Femur (tissue), 1 donor: ENCODE measurements around the gene ONECUT3.
A peak's percentile ranks its signal among the peaks of the same experiment; 100 is the strongest.

Experiments
- DNase-seq: peaks from one replicate; pipeline ENCODE4 v3.0.0-alpha.2; 2017

ONECUT3 gene

DNA sequence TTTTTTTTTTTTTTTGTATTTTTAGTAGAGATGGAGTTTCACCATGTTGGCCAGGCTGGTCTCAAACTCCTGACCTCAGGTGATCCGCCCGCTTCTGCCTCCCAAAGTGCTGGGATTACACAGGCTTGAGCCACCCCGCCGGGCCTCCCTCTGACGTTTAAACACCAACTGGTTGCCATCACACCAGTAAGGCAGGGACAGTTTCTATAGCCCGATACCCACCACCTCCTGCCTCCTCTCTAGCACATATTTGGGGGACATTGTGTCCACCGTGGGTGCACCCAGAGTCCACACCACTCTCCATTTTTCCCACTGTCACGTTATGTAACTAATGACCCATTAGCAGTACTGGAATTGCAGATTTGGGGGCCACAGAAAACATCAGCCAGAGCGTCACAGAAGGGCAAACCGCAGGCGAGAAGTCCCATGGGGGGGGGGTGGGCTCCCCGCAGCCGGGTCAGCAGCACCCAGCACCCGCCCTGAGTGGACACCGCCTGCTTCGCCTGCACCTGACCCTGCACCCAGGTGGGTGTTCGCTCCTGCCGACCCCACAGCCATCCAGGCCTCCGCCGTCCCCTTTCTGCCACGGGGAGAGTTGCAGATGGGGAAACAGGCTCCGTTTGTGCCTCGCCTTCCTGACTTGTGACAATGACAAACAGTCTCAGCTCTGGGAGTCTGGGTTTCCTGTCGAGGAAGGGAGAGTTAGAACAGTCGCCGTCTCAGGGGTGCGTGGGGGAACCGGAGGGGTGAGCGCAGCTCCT, 3.6 kb downstream of the ONECUT3 start:
- no peak for DNase-seq

DNA sequence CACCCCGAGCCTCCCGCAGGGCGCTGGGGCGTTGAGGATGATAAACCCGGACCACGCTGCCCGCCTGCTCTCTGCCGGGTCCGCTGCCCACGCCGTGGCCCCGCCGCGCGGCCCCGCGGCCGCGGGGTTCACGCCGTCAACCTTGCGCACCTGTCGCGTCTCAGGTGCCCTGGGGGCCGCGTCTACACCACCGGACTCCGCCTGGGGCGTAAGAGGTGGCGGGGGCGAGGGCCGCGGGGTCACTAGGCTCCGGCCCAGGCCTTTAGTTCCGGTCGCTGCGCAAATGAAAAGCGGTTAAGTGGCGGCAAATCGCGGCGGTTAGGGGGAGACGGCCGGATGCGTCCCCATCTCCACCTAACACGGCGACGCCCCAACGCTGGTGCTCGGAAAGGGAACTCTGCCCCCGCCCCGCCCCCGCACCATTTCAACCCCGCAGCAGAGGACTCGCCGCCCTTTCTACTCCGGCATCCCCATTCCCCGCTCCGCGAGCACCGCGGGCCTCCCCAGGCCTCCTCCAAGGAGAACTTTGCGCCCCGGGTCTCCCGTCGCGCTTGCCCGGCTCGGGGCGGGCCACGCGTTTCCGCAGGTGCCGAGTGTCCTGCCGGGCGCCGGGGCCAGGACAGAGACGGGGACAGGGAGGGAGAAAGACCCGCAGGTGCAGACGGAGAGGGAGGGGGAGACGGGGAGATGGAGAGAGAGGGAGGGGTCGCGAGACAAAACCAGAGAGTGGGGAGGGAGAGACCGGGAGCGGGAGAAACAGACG, 4.3 kb downstream of the ONECUT3 start:
- DNase-seq: no peak

DNA sequence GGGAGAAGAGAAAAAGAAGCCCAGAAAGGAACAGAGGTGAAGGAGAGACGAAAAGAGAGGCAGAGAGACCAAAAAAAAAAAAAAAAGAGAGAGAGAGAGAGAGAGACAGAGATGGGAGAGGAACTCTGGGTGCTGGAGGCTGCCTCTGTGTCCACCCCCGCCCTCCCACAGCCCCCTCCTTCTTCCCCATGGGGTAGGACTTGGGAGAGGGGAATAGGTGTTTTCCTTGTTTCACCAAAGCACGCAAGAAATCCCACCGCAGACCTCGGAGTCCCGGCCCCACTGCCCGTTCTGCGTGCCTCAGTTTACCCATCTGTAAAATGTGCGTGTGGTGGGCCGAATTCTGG, 4.9 kb downstream of the ONECUT3 start:
- DNase-seq: no peak

DNA sequence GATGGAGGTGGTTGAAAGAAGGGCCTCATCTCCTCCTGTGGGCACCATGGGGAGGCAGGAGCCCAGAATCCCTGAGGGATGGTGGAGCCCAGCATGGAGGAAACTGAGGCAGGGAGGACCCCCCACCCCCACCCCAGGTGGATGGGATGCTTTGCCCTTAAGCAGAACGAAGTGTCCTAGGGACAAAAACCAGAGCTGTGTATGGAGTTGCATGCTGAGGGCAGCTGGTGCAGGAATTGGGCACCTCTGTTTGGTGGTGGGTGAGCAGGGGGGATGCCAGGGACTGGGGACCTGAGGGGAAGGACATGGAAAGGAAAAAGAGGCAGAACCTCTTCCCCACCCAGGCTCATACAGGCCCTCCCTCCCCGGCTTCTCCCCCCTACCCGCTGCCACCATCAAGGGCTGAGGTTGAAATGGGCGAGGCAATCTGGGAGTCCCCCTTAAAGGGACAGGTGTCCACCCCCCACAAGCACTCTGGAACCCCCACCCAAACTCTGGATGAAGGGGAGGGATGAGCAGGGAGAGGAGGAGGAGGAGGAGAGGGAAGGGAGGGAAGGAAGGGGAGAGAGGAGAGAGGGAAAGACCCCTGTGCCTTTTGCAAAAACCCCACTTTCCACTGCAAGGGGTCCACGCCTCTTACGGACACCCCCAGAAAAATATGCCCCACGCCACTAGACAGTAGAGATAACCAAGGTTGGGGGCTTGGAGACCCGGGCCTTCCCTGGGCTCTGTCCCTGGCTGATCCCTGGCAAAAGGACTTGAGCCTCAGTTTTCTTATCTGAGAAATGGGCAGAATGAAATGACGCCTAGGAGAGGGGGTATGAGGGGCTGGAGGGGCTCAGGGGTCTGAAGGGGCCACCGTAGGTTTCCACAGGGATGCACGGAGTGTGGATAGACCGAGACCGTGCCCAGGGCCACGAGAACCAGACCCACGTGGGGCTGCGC, 5.9 kb downstream of the ONECUT3 start:
- DNase-seq: no peak

DNA sequence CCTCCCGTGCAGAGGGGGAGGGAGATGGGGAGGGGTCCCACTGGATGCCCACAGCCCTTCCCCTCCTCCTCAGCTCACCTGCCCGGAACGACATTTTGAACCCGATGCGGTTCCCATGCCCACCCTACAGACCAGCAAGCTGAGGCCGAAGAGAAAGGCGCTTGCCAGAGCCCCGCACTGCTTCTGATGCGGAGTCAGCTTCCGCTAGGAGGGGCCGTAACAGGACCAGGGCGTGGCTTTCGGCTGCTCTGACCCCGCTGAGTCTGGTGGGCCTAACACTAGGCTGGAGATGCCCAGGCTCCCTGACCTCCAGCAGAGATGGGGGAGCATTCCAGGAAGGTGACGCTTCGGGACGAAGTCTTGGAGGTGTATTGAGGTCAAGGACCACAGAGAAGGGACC, 6.7 kb downstream of the ONECUT3 start:
- DNase-seq: no peak

DNA sequence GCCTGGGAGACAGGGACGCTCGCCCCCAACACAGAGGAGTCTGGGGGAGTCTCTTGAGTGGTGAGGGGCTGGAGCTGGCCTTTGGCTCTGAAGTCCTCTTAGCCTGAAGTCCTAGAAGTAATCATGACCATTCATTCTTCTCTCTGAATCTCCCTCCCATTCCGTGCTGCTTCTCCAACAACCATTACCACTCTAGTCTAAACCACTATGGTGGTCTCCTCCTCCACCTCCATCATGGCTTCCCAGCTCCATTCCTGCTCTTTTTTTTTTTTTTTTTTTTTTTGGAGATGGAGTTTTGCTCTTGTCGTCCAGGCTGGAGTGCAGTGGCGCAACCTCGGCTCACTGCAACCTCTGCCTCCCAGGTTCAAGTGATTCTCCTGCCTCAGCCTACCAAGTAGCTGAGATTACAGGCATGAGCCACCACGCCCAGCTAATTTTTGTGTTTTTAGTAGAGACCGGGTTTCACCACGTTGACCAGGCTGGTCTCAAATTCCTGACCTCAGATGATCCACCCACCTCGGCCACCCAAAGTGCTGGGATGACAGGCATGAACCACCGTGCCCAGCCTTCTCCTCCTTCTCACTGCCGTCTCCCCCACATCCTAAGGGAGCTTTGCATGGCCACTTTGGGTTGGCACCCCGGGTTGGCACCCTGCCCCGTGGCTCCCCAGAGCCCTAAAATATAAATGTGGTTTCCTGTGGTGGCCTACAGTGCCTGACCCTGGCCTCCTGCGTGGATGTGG, 7.7 kb downstream of the ONECUT3 start:
- peak; percentile 41 for DNase-seq

DNA sequence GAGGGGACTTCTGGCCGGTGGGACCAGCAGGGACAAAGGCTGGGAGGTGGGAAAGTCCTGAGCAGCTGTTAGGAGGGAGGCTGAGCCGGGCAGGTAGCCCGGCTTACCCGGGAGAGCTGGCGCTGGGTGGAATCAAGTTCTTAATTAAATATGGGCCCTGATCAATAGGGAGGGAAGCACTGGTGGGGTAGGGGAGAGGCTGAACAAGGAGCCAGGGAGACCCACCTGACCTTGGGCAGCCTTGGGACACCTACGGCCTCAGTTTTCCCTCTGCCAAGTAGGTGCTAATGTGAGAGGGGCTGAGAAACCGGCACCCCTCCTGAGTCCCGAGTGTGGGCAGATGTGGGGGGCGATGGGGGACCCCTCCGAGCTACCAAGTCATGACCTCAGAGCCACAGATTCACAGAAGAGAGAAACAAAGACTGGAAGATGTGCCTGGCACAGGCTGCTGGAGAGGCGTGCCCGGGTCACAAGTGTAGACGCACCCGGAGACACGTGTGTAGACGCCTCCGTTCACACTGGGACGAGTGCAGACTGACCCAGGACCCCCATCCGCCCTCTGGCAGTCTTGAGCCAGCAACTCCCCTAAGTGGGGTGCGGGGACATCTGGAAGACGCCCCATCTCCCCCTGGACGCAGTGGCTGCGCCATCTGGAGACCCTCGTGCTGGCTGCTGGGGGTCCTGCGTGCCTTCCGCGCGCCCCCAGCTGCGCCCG, 8.4 kb downstream of the ONECUT3 start:
- DNase-seq: no peak

DNA sequence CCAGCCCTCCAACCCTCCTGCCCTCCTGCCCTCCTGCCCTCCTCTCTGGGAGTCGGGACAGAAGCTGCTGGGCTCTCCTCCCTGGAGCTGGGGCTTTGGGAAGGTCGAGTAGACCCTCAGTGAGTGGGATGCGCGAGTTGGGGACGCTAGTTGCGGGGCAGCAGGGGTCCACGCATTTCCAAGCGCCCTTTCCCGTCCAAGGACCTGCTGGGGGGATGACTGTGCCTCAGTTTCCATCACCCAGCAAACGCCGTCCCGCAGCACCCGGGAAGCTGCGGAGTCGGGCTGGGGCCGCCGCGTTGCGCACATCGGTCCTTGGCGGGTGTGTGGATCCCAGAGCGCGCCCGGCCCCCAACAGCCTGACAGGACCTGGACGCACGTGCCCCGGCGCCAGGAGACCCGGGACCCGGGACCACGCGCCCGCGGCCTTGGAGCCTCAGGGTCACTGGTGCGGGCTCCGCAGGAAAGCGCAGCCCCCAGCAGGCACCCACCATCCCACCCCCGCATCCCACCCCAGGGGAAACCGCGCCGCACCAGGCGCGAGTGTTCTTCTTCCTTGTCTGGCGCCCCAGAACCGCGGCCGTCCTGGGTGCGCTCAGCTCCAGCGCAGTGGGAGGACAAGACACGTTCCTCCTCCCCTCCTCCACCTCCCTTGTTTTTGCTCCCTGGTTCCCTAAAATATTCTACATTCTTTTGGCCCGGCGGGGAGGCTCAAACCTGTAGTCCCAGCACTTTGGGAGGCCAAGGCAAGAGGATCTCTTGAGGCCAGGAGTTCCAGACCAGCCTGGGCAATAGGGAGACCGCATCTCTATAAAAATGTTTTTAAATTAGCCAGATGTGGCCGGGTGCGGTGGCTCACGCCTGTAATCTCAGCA, 9.2 kb downstream of the ONECUT3 start:
- DNase-seq: no peak

DNA sequence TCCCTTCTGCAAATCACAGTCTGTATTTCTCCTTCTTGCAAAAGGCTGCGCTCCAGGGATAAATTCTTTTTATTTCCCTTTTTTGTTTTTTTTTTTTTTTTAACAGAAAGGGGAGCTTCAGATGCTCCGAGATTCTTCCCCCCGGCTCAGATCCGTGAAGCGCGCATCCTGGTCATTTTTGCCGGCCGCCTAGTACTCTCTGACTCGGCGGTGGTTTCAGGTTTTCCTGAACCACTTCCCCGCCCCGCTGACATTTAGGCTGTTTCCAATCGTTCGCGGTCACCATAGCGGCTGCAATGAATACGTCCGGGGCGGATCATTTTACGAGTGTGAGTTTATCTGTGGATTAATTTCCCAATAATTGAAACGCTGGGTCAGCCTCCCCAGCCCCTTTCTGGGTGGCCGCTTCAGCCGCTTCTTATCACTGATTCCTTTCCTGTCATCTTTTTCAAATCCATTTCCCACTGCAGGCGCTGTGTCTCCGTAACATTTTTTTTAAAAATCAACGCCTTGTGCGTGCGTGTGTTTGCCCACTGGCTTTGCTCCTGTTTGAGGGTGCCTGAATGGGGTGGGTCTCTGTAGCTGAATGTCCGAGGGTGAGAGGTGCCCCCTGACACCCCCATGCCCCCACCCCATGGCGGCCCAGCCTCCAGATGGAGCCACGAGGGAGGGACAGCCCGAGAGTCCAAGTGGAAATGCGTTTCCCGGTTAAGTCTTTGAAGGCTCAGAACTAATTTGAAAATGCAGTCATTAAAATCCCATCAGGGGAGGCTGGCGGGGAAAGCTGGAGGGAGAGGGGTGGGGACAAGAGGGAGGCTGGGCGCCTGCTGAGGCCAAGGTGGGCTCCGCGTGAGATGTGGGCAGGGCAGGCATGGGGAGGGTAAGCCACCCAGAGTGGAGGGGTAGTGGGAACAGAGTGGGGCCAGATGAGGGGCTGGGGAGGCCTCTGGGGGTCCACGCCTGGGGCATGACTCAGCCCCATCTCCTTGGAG, 10.6 kb downstream of the ONECUT3 start:
- DNase-seq: no peak

DNA sequence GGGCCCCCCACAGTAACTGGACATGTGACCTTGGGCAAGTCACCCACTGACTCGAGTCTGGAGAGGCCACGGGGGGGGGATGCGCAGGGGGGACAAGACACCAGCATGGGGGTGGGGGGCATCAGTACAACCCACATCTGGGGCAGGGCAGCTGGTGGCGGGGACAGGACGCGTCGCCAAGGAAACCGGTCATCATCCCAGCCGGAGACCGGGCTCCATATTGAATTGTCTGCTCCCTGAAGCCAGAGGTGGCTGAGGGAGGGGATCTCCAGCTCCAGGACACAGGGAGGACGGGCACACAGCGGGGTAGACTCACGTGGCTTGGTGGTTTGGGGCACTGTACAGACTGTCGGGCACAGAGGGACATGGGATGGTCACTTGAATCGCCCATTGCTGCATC, 11.4 kb downstream of the ONECUT3 start:
- DNase-seq: no peak

DNA sequence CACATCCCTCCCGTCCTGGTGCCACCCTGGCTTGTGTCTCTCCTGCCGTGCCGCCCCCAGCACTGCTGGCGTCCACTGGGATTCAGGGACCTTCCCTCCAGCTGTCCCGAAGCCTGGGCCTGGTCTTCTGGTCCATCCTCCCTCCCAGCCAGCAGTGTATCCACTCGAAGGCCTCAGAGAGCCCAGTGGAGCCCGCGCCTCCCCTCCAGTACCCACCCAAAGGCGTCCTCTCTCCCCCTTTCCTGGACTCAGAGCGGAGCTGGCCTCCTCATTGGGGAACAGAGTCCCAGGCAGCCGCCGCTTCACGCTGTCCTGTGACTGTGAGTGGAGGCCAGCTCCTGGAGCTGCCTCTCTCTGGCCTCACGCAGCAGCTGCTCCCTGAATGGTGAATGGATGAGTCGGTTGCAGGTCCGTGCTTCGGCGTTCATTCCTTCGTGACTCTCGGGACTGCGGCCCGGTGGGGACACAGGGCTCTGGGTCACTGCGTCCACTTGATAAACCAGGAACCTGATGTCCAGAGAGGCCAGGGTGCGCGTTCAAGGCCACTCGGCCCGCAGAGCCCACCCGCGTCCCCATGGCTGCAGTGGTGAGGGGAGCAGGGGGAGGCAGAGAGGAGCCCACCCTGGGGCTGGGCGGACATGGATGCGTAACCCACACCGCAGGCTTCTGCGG, 12.1 kb downstream of the ONECUT3 start:
- DNase-seq: no peak

DNA sequence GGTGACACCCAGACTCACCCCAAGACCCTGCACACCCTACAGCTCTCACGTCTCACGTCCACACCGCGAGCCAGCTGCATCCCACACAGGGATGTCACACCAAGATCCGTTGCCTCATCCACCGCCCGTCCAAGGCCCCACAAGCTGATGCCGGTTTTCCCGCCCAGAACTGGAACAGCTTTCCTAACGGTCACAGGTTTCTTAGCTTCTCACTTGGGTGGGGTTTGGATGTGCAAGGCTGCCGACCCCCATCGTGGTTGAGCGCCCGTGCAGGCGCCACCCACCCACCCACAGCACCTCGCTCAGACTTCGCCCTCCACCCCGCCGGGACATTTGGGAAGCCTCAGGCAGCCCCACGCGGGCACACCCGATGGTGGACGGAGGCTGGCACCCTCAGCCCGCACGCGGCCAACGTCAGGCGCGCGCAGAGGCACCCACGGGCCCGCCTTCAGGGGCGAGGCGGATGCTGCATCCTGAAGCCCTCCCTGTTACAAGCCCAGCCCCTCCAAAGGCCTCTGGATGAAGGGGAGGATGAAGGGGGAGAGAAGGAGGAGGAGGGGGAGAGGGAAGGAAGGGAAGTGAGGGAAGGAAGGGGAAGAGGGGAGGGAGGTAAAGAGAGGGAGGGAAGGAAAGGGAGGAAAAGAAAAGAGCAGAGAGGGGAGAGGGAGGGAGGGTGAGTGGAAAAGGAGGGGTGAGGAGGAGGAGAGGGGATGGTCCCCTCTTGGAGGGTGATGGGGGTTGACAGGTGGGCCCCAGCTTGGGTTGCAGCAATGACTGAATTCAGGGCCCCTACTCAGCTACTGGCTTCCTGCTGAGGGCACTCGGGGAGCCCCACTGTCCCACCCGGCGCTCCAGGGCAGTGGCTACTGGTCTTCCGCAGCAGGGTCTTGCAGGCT, 12.8 kb downstream of the ONECUT3 start:
- DNase-seq: no peak

DNA sequence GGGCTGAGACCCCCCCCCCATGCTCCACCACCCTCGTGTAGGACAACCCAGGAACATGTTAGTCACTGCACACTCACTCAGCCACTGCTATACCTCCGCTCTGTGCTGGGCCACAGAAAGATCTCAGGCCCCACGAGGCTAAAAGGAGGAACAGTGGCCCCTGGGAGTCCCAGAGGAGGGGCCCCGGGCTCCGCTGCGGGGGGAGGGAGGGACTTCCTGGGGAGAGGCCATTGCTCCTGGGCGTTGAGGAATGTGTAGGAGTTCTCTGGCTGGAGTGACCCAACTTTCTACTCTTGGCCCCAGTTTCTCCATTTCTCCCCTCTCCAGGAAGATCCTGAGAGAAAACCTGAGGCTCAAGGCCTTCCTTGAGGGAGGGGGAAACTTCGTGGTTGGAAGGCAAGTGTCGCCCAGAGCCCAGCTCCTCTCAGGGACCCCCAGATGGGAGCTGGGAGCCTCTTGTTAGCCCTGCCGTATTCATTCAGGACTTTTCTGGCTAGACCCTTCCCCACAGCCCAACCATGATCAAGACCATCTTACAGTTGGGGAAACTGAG, 13.6 kb downstream of the ONECUT3 start:
- DNase-seq: no peak

DNA sequence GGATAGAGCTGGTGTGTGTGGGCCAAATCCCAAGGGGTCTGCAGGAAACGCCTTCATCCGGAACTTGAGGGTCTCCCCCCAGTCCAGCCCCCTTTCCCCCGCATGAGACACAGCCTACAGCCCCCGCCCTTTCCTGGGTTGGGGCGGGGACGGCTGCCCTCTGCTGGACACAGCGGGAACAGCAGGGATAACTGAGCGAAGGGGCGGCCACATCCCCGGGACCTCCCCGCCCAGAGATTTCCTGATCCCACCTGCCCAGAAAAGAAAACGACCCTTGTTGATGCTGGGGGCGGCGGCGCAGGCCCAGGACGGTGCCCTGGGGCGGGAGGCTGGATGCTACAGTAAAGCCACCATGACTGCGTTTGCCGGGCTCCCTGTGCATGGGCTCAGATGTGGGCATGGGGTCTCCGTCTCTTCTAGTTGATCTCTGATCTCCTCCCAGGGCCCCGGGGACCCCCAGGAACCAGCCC, 14.2 kb downstream of the ONECUT3 start:
- DNase-seq: peak; percentile 69

DNA sequence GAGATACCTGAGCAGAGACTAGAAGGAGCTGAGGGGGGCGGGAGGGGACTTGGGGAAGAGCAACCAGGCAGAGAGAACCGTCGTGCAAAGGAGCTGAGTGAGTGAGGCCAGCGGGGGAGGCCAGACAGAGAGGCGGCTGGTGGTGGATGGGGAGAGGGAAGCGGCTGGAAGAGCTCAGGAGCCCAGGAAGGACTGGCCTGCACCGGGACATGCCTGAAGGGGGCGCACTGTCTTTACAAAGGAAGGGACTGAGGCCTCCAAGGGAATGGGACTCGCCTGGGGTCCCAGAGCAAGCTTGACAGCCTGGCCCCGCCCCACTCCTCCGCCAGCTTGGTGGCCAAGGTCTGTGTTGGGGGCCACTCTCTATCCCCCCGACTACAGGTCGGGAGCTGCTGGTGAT, 14.9 kb downstream of the ONECUT3 start:
- no peak for DNase-seq

DNA sequence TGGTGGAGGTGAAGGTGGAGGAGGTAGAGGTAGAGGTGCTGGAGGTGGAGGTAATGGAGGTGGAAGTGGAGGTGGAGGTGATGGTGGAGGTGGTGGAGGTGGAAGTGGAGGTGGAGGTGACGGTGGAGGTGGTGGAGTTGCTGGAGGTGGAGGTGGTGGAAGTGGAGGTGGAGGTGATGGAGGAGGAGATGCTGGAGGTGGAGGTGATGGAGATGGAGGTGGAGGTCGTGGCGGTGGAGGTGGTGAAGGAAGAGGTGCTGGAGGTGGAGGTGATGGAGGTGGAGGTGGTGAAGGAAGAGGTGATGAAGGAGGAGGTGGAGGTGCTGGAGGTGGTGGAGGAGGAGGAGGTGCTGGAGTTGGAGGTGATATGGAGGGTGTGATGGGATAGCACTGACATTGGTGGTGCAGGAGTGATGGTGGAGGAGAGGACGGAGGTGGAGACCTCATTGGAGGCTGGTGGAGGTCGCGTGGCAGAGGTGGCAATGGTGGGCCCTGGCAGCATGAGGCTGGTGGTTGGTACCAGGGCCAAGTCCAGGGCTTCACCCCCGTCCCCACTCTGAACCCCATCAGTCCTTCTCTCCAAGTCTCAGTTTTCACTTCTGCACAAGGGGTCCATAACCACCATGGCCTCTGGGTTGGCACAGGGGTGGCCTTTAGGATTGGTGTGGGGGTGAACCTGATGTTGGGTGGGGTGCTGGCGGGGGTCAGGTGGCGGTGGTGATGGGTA, 15.8 kb downstream of the ONECUT3 start:
- DNase-seq: no peak

DNA sequence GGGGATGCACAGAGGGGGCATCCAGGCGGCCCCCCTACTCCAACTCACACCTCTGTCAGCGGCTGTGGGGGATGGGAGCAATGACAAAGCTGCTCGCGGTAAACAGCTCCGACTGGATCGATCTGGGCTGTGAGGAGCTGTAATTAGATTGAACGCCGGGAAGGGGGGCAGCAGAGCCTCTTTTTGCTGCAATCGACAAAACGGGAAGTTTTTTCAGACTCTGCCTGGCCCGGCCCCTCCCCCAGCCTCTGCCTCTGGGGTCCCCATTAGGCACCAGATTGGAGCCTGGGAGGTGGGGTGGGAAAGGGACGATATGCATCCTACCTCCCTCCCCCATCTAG, 16.3 kb downstream of the ONECUT3 start:
- no peak for DNase-seq
